SU-DHL-6 (cell line): ENCODE data around the gene PACS1.

ENCODE experiments used
- H2AFZ ChIP-seq: fragments of 200-600 bp; sonication (generic); 2 replicates; pipeline ENCODE4 v1.6.1; 2014; ENCODE audit warnings: low read depth, mild to moderate bottlenecking, moderate library complexity, mixed read lengths, antibody characterized with exemption, low read length; ENCODE audit not compliant: severe bottlenecking
- H3F3A ChIP-seq: fragments of 200-600 bp; shearing (Covaris generic); 2 replicates; pipeline ENCODE4 v1.6.0; 2016; ENCODE audit warnings: antibody characterized with exemption, mild to moderate bottlenecking; ENCODE audit not compliant: insufficient read depth
- H3K27ac ChIP-seq: fragments of 200-600 bp; sonication (generic); 2 replicates; pipeline ENCODE4 v1.5.1; 2016; ENCODE audit warnings: low read depth, mild to moderate bottlenecking, low read length, moderate library complexity, mixed read lengths
- H3K27me3 ChIP-seq: fragments of 200-600 bp; sonication (generic), shearing (Covaris generic); 2 replicates; pipeline ENCODE4 v1.6.0; 2014; ENCODE audit warnings: mild to moderate bottlenecking, low read length
- H3K36me3 ChIP-seq: fragments of 200-600 bp; sonication (generic); 2 replicates; pipeline ENCODE4 v1.6.1; 2014; ENCODE audit warnings: mild to moderate bottlenecking, low read length, mixed read lengths
- H3K4me2 ChIP-seq: fragments of 300-600, 200-600 bp; shearing (Covaris generic), sonication (generic); 2 replicates; pipeline ENCODE4 v1.6.0; 2014; ENCODE audit warnings: low read length, low read depth, mild to moderate bottlenecking; ENCODE audit not compliant: poor library complexity, severe bottlenecking
- H3K4me3 ChIP-seq: fragments of 200-600 bp; sonication (generic); 2 replicates; pipeline ENCODE4 v1.5.1; 2014; ENCODE audit warnings: antibody characterized with exemption, low read length, mild to moderate bottlenecking, mixed read lengths; ENCODE audit not compliant: insufficient read depth, poor library complexity, severe bottlenecking
- H3K79me2 ChIP-seq: fragments of 200-600 bp; sonication (generic); 2 replicates; pipeline ENCODE4 v1.6.1; 2014; ENCODE audit warnings: mild to moderate bottlenecking, low read length, moderate library complexity; ENCODE audit not compliant: insufficient read depth
- H3K9ac ChIP-seq: fragments of 200-600 bp; sonication (generic); 2 replicates; pipeline ENCODE4 v1.7.0; 2014; ENCODE audit warnings: mild to moderate bottlenecking, low read length
- H3K9me2 ChIP-seq: fragments of 200-600 bp; sonication (generic); replicated peaks from 2 replicates; pipeline ENCODE4 v1.6.1; 2014; ENCODE audit warnings: low read length; ENCODE audit not compliant: insufficient read depth
- H3K9me3 ChIP-seq: fragments of 200-600 bp; sonication (generic); 2 replicates; pipeline ENCODE4 v1.6.1; 2014; ENCODE audit warnings: low read length, mixed read lengths; ENCODE audit not compliant: insufficient read depth
- H4K20me1 ChIP-seq: fragments of 200-600 bp; sonication (generic); 2 replicates; pipeline ENCODE4 v1.6.1; 2014; ENCODE audit warnings: low read depth, mild to moderate bottlenecking, antibody characterized with exemption, low read length, moderate library complexity, mixed read lengths
- CTCF ChIP-seq: fragments of 200-600 bp; sonication (generic); IDR thresholded peaks from one replicate; pipeline ENCODE4 v1.5.1; 2017; ENCODE audit warnings: antibody characterized with exemption, mild to moderate bottlenecking, low read length, moderate library complexity; ENCODE audit not compliant: insufficient read depth, poor library complexity, severe bottlenecking
- EZH2phosphoT487 ChIP-seq: fragments of 200-600 bp; sonication (generic), shearing (Covaris generic); conservative IDR thresholded peaks from 2 replicates; pipeline ENCODE4 v1.6.1; 2018; ENCODE audit warnings: mild to moderate bottlenecking, antibody characterized with exemption, low read length, moderate library complexity, mixed read lengths

PACS1 gene

DNA sequence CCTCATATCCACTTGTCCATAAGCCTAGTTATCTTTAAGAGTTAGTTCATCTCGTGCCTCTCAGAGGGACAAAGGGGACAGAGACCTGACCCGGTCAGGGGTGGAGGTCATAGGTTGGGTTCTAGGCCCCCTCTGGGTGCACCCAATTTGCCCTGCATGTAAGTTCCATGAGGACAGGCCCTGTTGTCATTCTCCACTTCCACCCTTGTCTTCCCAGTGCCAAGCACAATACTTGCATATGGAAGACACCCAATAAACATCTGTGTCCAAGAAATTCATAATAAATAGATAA is 220.2 kb downstream of the PACS1 start:
- Histone ChIP-seq H4K20me1 (no peaks in the 10 kb centered on the region), H3K9me3 (no peaks in the 10 kb centered on the region), H3K79me2 (no peaks in the 10 kb centered on the region), H2AFZ (no peak overlapping the region), H3K27me3 (no peaks in the 10 kb centered on the region), H3K9ac (no peak overlapping the region), H3K9me2 (no peaks in the 10 kb centered on the region), H3K27ac (no peak overlapping the region), H3K36me3 (no peaks in the 10 kb centered on the region), H3F3A (no peaks in the 10 kb centered on the region), H3K4me3 (no peak overlapping the region), H3K4me2 (peak overlapping the region; percentile 67)
- TF ChIP-seq CTCF: no peak

GRCh38 chr11:66291303-66291705 is 221.2 kb downstream of the PACS1 start:
- Histone ChIP-seq H3K9ac (no peak overlapping the region), H4K20me1 (no peaks in the 10 kb centered on the region), H3K79me2 (no peaks in the 10 kb centered on the region), H3K9me2 (no peaks in the 10 kb centered on the region), H3K4me2 (no peak overlapping the region), H3K27ac (no peak overlapping the region), H3K4me3 (no peak overlapping the region), H3K9me3 (no peaks in the 10 kb centered on the region), H3K27me3 (no peaks in the 10 kb centered on the region), H2AFZ (no peak overlapping the region), H3K36me3 (no peaks in the 10 kb centered on the region), H3F3A (no peaks in the 10 kb centered on the region)
- TF ChIP-seq CTCF (no peak), EZH2phosphoT487 (no peak)

DNA sequence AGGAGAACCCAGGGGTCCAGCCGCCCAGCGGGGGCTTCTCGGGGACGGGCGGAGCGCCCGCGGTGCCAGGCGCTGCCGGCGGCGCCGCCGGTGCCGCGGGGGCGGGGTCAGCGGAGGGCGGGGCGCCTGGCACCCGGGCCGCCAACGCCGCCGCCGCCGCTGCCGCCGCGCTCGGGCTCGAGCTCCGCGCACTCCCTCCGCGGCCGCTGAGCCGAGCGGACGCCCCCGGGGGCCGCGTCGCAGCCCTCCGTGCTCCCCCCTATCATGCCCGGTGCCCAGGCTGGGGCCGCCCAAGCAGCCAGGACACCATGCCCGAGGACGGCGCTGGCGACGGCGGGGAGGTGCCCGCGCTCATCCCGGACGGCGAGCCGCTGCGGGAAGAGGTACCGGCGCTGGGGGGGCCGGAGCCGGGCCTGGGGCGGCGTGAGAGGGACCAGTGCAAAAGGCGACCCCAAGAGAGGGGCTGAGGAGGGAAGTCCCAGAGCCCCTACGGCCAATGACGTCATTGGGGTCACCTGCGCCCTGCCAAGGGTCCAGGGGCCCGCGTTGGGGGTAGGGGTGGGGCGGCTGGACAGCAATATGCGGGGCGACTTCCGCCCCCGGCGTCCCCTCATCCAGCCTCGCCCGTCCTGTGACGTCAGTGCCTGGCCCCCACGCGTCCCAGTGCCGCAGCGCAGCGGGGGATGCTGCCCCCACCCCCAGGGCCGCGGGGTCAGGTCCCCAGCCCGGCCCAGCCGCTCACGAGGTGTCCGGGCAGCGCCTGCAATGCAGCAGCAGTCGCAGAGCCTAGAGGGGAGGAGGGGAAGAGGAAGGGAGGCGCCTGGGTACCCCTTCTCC is 221.9 kb downstream of the PACS1 start, which contains the start of gene TMEM151A:
TMEM151A (plus strand) TSS at position 189 of the 837 bp plus-strand sequence; CDS start at position 309, 120 bp downstream.
- Histone ChIP-seq H3K4me2 (no peak within 1 kb of the TSS), H4K20me1 (no peaks in the 10 kb centered on the region), H3K27ac (no peak within 1 kb of the TSS), H3K36me3 (no peaks in the 10 kb centered on the region), H3K9me3 (no peaks in the 10 kb centered on the region), H3K27me3 (no peaks in the 10 kb centered on the region), H3K79me2 (no peaks in the 10 kb centered on the region), H3K9me2 (no peaks in the 10 kb centered on the region), H3K9ac (no peak within 1 kb of the TSS), H3F3A (no peaks in the 10 kb centered on the region), H3K4me3 (no peak within 1 kb of the TSS), H2AFZ (no peak within 1 kb of the TSS)
- no peak for TF ChIP-seq EZH2phosphoT487
- TF ChIP-seq CTCF: no peak
